ENCODE measurements around the gene SEL1L3. TPM values are rescaled to one million over a fixed set of nuclear protein-coding genes. Genes with fewer than 3 reads are reported as not detected.

The SEL1L3 gene
- total and polyA plus RNA-seq, 9 of the 15 experiments (the other 6 are each of a cell fraction or from before 2014, with no cell fraction given), result 10.0 to 44.3 (median 21.6) TPM

DNA sequence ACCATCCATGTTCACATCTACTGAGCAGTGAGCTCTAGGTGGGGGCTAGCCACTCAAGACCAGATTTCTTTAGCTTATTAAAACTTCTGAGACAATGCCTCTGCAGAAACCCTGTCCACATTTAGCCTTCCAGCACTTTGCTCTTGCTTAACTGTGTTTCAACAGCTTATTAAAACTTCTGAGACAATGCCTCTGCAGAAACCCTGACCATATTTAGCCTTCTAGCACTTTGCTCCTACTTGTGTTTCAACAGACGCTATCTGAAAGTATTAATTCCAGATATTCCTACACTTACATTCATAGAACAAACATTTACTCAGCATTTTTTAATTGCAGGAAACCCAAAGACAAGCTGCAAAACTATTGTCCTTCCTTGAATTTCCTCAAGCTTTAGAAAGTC is 91.9 kb downstream of the SEL1L3 start:
- ChIA-PET CTCF (ENCODE audit: low intra/inter-chr PET ratio) (no interaction called here), POLR2A (interaction anchor here (1.1 kb wide), 1 partner anchor 14 kb away, joined by 3 read pairs; no protein-coding TSS in a partner anchor)
- Histone ChIP-seq H2AFZ (ENCODE audit: low read depth, low read length) (no peak overlapping the region), H3K9me1 (ENCODE audit: control insufficient read depth, insufficient read depth, low read length) (no peaks in the 10 kb centered on the region), H3K9ac (ENCODE audit: insufficient read depth in 1 of 2, low read depth in 2 of 2, low read length in 2 of 2) (no peak overlapping the region), H4K20me1 (replicated peaks; ENCODE audit: control insufficient read depth, insufficient read depth, low read length) (no peaks in the 10 kb centered on the region), H3K4me2 (ENCODE audit: insufficient read depth, low read length) (no peak overlapping the region), H3K4me1 (replicated peaks in 1 of 2; ENCODE audit: control insufficient read depth in 2 of 2, insufficient read depth in 2 of 2, low read length in 2 of 2) (no peaks in the 10 kb centered on the region), H3K4me3 (no peak overlapping the region), H3K27me3 (ENCODE audit: control insufficient read depth in 2 of 2, insufficient read depth in 2 of 2, low read length in 2 of 2) (no peaks in the 10 kb centered on the region), H3K79me2 (ENCODE audit: control insufficient read depth, insufficient read depth, low read length) (no peaks in the 10 kb centered on the region), H3K36me3 (ENCODE audit: control insufficient read depth, insufficient read depth, low read length) (peaks cover 4% of the 10 kb centered on the region; the same call in 1 of the 3 replicates), H3K27ac (ENCODE audit: extremely low read depth, low read depth, low read length) (no peak overlapping the region), H3K9me3 (replicated peaks; ENCODE audit: control insufficient read depth, insufficient read depth, low read depth, low read length) (no peaks in the 10 kb centered on the region)
- no peak for FAIRE-seq
- no TSS peak for BruUV-seq (replicated peaks)
- WGBS (ENCODE audit: insufficient coverage, low coverage, missing lambda C conversion rate), result 8% methylated on average over 1 of the region's 1 CpG
- ATAC-seq, result no peak
- DNase-seq (ENCODE audit: extremely low read depth in 1 of 4, low spot score in 3 of 4), result no peak
- TF ChIP-seq, protein P1, sequence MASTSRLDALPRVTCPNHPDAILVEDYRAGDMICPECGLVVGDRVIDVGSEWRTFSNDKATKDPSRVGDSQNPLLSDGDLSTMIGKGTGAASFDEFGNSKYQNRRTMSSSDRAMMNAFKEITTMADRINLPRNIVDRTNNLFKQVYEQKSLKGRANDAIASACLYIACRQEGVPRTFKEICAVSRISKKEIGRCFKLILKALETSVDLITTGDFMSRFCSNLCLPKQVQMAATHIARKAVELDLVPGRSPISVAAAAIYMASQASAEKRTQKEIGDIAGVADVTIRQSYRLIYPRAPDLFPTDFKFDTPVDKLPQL (IDR thresholded peaks at IDR 0.05; ENCODE audit: extremely low read depth, insufficient read length), result no peak
- TF ChIP-seq CHCHD3 (CRISPR knock-in tag; IDR thresholded peaks at IDR 0.05) (no peak), TAF1 (IDR thresholded peaks at IDR 0.05; ENCODE audit: control insufficient read depth, extremely low read depth, insufficient read depth, low read length, severe bottlenecking) (no peak), SMARCA5 (IDR thresholded peaks at IDR 0.05) (no peak), GATA2 (CRISPR knock-in tag; IDR thresholded peaks at IDR 0.05) (no peak), SIRT6 (IDR thresholded peaks at IDR 0.05; ENCODE audit: low read depth, low read length) (no peak), CBFA2T2 (conservative IDR thresholded peaks at IDR 0.05) (no peak)
- TF ChIP-seq, protein P2, sequence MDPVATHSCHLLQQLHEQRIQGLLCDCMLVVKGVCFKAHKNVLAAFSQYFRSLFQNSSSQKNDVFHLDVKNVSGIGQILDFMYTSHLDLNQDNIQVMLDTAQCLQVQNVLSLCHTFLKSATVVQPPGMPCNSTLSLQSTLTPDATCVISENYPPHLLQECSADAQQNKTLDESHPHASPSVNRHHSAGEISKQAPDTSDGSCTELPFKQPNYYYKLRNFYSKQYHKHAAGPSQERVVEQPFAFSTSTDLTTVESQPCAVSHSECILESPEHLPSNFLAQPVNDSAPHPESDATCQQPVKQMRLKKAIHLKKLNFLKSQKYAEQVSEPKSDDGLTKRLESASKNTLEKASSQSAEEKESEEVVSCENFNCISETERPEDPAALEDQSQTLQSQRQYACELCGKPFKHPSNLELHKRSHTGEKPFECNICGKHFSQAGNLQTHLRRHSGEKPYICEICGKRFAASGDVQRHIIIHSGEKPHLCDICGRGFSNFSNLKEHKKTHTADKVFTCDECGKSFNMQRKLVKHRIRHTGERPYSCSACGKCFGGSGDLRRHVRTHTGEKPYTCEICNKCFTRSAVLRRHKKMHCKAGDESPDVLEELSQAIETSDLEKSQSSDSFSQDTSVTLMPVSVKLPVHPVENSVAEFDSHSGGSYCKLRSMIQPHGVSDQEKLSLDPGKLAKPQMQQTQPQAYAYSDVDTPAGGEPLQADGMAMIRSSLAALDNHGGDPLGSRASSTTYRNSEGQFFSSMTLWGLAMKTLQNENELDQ (CRISPR knock-in tag; IDR thresholded peaks at IDR 0.05; ENCODE audit: borderline replicate concordance), result no peak
- TF ChIP-seq, protein P3, sequence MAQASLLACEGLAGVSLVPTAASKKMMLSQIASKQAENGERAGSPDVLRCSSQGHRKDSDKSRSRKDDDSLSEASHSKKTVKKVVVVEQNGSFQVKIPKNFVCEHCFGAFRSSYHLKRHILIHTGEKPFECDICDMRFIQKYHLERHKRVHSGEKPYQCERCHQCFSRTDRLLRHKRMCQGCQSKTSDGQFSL (CRISPR knock-in tag; IDR thresholded peaks at IDR 0.05), result no peak
- TF ChIP-seq, protein P3 (tag; IDR thresholded peaks at IDR 0.05), result no peak
- in situ Hi-C loops (cut with MboI), result no loop called here
- intact Hi-C loops (cut with micrococcal nuclease), result no loop called here
